ENCODE results near the gene ARL6IP6.

- TF ChIP-seq, protein P1, sequence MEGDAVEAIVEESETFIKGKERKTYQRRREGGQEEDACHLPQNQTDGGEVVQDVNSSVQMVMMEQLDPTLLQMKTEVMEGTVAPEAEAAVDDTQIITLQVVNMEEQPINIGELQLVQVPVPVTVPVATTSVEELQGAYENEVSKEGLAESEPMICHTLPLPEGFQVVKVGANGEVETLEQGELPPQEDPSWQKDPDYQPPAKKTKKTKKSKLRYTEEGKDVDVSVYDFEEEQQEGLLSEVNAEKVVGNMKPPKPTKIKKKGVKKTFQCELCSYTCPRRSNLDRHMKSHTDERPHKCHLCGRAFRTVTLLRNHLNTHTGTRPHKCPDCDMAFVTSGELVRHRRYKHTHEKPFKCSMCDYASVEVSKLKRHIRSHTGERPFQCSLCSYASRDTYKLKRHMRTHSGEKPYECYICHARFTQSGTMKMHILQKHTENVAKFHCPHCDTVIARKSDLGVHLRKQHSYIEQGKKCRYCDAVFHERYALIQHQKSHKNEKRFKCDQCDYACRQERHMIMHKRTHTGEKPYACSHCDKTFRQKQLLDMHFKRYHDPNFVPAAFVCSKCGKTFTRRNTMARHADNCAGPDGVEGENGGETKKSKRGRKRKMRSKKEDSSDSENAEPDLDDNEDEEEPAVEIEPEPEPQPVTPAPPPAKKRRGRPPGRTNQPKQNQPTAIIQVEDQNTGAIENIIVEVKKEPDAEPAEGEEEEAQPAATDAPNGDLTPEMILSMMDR (conservative IDR thresholded peaks at IDR 0.05 in 1 of 2, IDR thresholded peaks at IDR 0.05 in 1 of 2; ENCODE audit: extremely low read depth in 1 of 2, insufficient read depth in 1 of 2, low read depth in 1 of 2, low read length in 2 of 2), result no peak
- TF ChIP-seq EZH2 (IDR thresholded peaks at IDR 0.05; ENCODE audit: borderline replicate concordance, low read length), result no peak
Measured at GRCh38 chr2:152723918-152724317, 5.5 kb downstream of the ARL6IP6 start.
